Measurements from ENCODE around the gene FAM228B. TPM values are rescaled to one million over a fixed set of nuclear protein-coding genes. Genes with fewer than 3 reads are reported as not detected.

FAM228B gene
- polyA plus RNA-seq, 1 donor (not counting 4 experiments of a cell fraction or from before 2014, with no cell fraction given): 2.0 TPM

DNA sequence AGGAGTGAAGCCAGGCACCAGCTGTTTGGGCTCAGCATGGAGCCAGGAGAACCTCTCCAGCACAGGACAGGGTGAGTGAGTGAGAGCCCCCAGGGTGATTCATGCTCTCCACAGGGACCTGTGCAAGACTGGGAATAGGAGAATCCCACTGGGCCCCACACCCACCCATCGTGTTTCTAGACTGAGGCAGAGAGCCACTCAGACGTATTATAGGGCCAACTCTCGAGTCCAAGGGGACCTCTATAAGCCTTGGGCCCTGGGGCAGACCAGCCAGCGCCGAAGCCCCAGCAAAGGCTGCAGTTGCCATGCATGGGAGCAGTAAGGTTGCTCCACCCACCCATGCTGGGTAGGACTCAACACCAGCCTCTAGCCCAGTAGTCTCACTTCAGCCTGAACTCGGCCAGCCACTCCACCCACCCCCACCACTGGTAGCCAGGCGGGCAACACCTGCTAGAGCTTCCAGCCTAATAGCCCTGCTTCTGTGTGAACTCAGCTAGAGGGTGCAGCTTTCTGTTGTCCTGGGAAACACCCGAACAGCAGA lies 19.1 kb upstream of the FAM228B start:
- Histone ChIP-seq H3K9ac (ENCODE audit: control insufficient read depth, extremely low read depth, insufficient read depth, low read length) (no peak overlapping the region), H3K4me1 (ENCODE audit: control insufficient read depth, extremely low read depth, insufficient read depth, low read length) (no peaks in the 10 kb centered on the region), H3K4me3 (ENCODE audit: control insufficient read depth in 2 of 3, extremely low read depth in 1 of 3, insufficient read depth in 2 of 3, low read depth in 1 of 3, low read length in 3 of 3) (no peak overlapping the region), H3K27me3 (ENCODE audit: control insufficient read depth, extremely low read depth, insufficient read depth, low read length) (no peaks in the 10 kb centered on the region), H3K9me3 (ENCODE audit: control insufficient read depth, low read depth, low read length) (no peaks in the 10 kb centered on the region), H3K79me2 (ENCODE audit: control insufficient read depth, insufficient read depth, low read length) (no peaks in the 10 kb centered on the region), H2AFZ (ENCODE audit: control insufficient read depth, low read length) (no peak overlapping the region), H3K9me1 (ENCODE audit: control insufficient read depth, extremely low read depth, insufficient read depth, low read length) (no peaks in the 10 kb centered on the region), H3K36me3 (ENCODE audit: control insufficient read depth in 2 of 2, extremely low read depth in 1 of 2, insufficient read depth in 2 of 2, low read length in 2 of 2) (no peaks in the 10 kb centered on the region), H4K20me1 (ENCODE audit: control insufficient read depth, extremely low read depth, insufficient read depth, low read length) (no peaks in the 10 kb centered on the region), H3K4me2 (ENCODE audit: control insufficient read depth, extremely low read depth, insufficient read depth, low read depth, low read length) (no peak overlapping the region), H3K27ac (ENCODE audit: control insufficient read depth, insufficient read depth, low read length) (no peak overlapping the region)
- dilution Hi-C loops (cut with MboI; ENCODE audit: extremely low pct_ligation_motif_present, low sequenced_read_pairs): no loop called here
- TF ChIP-seq EZH2 (IDR thresholded peaks at IDR 0.05; ENCODE audit: low read length): no peak
- TF ChIP-seq, protein P1, sequence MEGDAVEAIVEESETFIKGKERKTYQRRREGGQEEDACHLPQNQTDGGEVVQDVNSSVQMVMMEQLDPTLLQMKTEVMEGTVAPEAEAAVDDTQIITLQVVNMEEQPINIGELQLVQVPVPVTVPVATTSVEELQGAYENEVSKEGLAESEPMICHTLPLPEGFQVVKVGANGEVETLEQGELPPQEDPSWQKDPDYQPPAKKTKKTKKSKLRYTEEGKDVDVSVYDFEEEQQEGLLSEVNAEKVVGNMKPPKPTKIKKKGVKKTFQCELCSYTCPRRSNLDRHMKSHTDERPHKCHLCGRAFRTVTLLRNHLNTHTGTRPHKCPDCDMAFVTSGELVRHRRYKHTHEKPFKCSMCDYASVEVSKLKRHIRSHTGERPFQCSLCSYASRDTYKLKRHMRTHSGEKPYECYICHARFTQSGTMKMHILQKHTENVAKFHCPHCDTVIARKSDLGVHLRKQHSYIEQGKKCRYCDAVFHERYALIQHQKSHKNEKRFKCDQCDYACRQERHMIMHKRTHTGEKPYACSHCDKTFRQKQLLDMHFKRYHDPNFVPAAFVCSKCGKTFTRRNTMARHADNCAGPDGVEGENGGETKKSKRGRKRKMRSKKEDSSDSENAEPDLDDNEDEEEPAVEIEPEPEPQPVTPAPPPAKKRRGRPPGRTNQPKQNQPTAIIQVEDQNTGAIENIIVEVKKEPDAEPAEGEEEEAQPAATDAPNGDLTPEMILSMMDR (optimal IDR thresholded peaks at IDR 0.05 in 1 of 3, IDR thresholded peaks at IDR 0.05 in 1 of 3, conservative IDR thresholded peaks at IDR 0.05 in 1 of 3; ENCODE audit: extremely low read depth in 1 of 3, insufficient read depth in 2 of 3, low read length in 3 of 3): no peak
- DNase-seq (ENCODE audit: low read depth, low spot score): no peak
- no peak for FAIRE-seq

DNA sequence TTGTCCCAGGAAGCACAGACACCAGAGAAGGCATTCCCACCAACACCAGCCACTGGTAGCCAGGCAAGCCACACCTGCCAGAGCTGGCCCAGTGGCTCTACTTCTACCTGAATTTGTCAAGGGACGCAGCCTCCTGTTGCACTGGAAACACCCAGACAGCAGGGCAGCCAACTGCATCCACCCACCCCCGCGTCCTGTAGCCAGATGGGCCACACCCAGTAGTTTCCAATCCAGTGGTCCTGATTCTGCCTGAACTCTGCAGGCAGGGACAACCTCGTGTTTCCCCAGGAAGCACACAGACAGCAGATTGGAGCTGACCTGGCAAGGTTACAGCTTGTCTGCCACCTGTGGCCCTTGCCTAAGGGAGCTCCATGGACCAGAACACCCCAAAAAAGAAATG lies 18.4 kb upstream of the FAM228B start:
- H2AFZ ChIP-seq (ENCODE audit: control insufficient read depth, low read length): no peak overlapping the region
- H3K79me2 ChIP-seq (ENCODE audit: control insufficient read depth, insufficient read depth, low read length): no peaks in the 10 kb centered on the region
- no peak for DNase-seq (ENCODE audit: low read depth, low spot score)
- no peak for FAIRE-seq
- no peaks in the 10 kb centered on the region for H4K20me1 ChIP-seq (ENCODE audit: control insufficient read depth, extremely low read depth, insufficient read depth, low read length)
- H3K9me3 ChIP-seq (ENCODE audit: control insufficient read depth, low read depth, low read length): no peaks in the 10 kb centered on the region
- H3K27me3 ChIP-seq (ENCODE audit: control insufficient read depth, extremely low read depth, insufficient read depth, low read length): no peaks in the 10 kb centered on the region
- H3K4me3 ChIP-seq (ENCODE audit: control insufficient read depth in 2 of 3, extremely low read depth in 1 of 3, insufficient read depth in 2 of 3, low read depth in 1 of 3, low read length in 3 of 3): no peak overlapping the region
- no peaks in the 10 kb centered on the region for H3K36me3 ChIP-seq (ENCODE audit: control insufficient read depth in 2 of 2, extremely low read depth in 1 of 2, insufficient read depth in 2 of 2, low read length in 2 of 2)
- dilution Hi-C loops (cut with MboI; ENCODE audit: extremely low pct_ligation_motif_present, low sequenced_read_pairs): no loop called here
- TF ChIP-seq, protein P1 (optimal IDR thresholded peaks at IDR 0.05 in 1 of 3, IDR thresholded peaks at IDR 0.05 in 1 of 3, conservative IDR thresholded peaks at IDR 0.05 in 1 of 3; ENCODE audit: extremely low read depth in 1 of 3, insufficient read depth in 2 of 3, low read length in 3 of 3): no peak
- TF ChIP-seq EZH2 (IDR thresholded peaks at IDR 0.05; ENCODE audit: low read length): no peak
- no peak overlapping the region for H3K9ac ChIP-seq (ENCODE audit: control insufficient read depth, extremely low read depth, insufficient read depth, low read length)
- H3K27ac ChIP-seq (ENCODE audit: control insufficient read depth, insufficient read depth, low read length): no peak overlapping the region
- H3K4me2 ChIP-seq (ENCODE audit: control insufficient read depth, extremely low read depth, insufficient read depth, low read depth, low read length): no peak overlapping the region
- no peaks in the 10 kb centered on the region for H3K4me1 ChIP-seq (ENCODE audit: control insufficient read depth, extremely low read depth, insufficient read depth, low read length)
- H3K9me1 ChIP-seq (ENCODE audit: control insufficient read depth, extremely low read depth, insufficient read depth, low read length): no peaks in the 10 kb centered on the region

Measured in keratinocyte (primary cell).